Mesendoderm (in vitro differentiated cells): ENCODE results near the gene KLK12.

Source experiments
- DNase-seq: peaks from one replicate; pipeline ENCODE4 v3.0.0; 2013
- H2AK5ac ChIP-seq: 2 replicates; pipeline ENCODE4 v1.6.1; 2013; ENCODE audit warnings: low read length, inconsistent platforms
- H2BK120ac ChIP-seq: 2 replicates; pipeline ENCODE4 v1.6.1; 2013; ENCODE audit warnings: low read depth, mild to moderate bottlenecking, low read length, moderate library complexity, mixed read lengths
- H2BK15ac ChIP-seq: replicated peaks from 2 replicates; pipeline ENCODE4 v1.6.1; 2013; ENCODE audit warnings: low read depth, mild to moderate bottlenecking, moderate library complexity
- H2BK5ac ChIP-seq: 2 replicates; pipeline ENCODE4 v1.6.1; 2013; ENCODE audit warnings: low read length, inconsistent platforms
- H3K18ac ChIP-seq: 2 replicates; pipeline ENCODE4 v1.6.1; 2013; ENCODE audit warnings: mild to moderate bottlenecking, low read length, mixed read lengths
- H3K23ac ChIP-seq: one replicate; pipeline ENCODE4 v1.6.1; 2013; ENCODE audit warnings: low read length
- H3K27ac ChIP-seq: 2 replicates; pipeline ENCODE4 v1.5.1; 2013; ENCODE audit warnings: low read depth, mild to moderate bottlenecking, inconsistent platforms, low read length, moderate library complexity
- H3K27me3 ChIP-seq: 2 replicates; pipeline ENCODE4 v1.6.1; 2013; ENCODE audit warnings: low read length, control low read depth, mild to moderate bottlenecking, inconsistent platforms; ENCODE audit not compliant: insufficient read depth, poor library complexity
- H3K36me3 ChIP-seq: 2 replicates; pipeline ENCODE4 v1.6.1; 2013; ENCODE audit warnings: low read length, inconsistent platforms; ENCODE audit not compliant: control insufficient read depth, insufficient read depth
- H3K4ac ChIP-seq: one replicate; pipeline ENCODE4 v1.6.1; 2013; ENCODE audit warnings: low read depth, mild to moderate bottlenecking, low read length, moderate library complexity
- H3K4me1 ChIP-seq: 2 replicates; pipeline ENCODE4 v1.6.1; 2013; ENCODE audit warnings: low read depth, low read length, inconsistent platforms; ENCODE audit not compliant: control insufficient read depth
- H3K4me2 ChIP-seq: 2 replicates; pipeline ENCODE4 v1.6.1; 2013; ENCODE audit warnings: low read length
- H3K4me3 ChIP-seq: 2 replicates; pipeline ENCODE4 v1.5.1; 2013; ENCODE audit warnings: mild to moderate bottlenecking, low read length
- H3K56ac ChIP-seq: one replicate; pipeline ENCODE4 v1.6.1; 2013; ENCODE audit warnings: low read length
- H3K79me1 ChIP-seq: 2 replicates; pipeline ENCODE4 v1.6.1; 2013; ENCODE audit warnings: low read length, inconsistent platforms
- H3K79me2 ChIP-seq: 2 replicates; pipeline ENCODE4 v1.6.1; 2013; ENCODE audit warnings: mild to moderate bottlenecking, low read length; ENCODE audit not compliant: control insufficient read depth, insufficient read depth
- H3K9ac ChIP-seq: 2 replicates; pipeline ENCODE4 v1.6.1; 2013; ENCODE audit warnings: low read length, inconsistent platforms
- H4K5ac ChIP-seq: one replicate; pipeline ENCODE4 v1.6.1; 2013; ENCODE audit warnings: low read length
- H4K8ac ChIP-seq: one replicate; pipeline ENCODE4 v1.6.1; 2013; ENCODE audit warnings: low read depth, mild to moderate bottlenecking, control low read depth, low read length, moderate library complexity
- WGBS: extraction: QIAGEN DNeasy Blood & Tissue Kit; methylation state at CpG from one replicate; pipeline ENCODE4 v1.1.7; 2013; ENCODE audit warnings: low lambda C conversion rate, missing lambda C conversion rate; ENCODE audit not compliant: insufficient coverage; ENCODE audit errors: extremely low coverage; 5-methylcytosine and 5-hydroxymethylcytosine counted together

KLK12 gene

GRCh38 chr19:51043497-51043896 lies 8.7 kb upstream of the KLK12 start:
- H3K79me1 ChIP-seq, result no peaks in the 10 kb centered on the region
- H2BK5ac ChIP-seq, result no peak overlapping the region
- H3K27ac ChIP-seq, result no peak overlapping the region
- no peaks in the 10 kb centered on the region for H3K79me2 ChIP-seq
- H2BK15ac ChIP-seq, result no peak overlapping the region
- no peak for DNase-seq
- H3K56ac ChIP-seq, result no peak overlapping the region
- no peaks in the 10 kb centered on the region for H3K27me3 ChIP-seq
- H3K4me3 ChIP-seq, result no peak overlapping the region
- no peak overlapping the region for H2BK120ac ChIP-seq
- H3K36me3 ChIP-seq, result no peaks in the 10 kb centered on the region
- no peak overlapping the region for H3K4me2 ChIP-seq
- no peak overlapping the region for H3K9ac ChIP-seq
- H3K18ac ChIP-seq, result no peak overlapping the region
- WGBS, result no CpG with 5 or more reads among the region's 9 CpGs
- no peak overlapping the region for H4K5ac ChIP-seq
- no peaks in the 10 kb centered on the region for H3K4me1 ChIP-seq
- no peak overlapping the region for H3K4ac ChIP-seq
- no peak overlapping the region for H3K23ac ChIP-seq
- H2AK5ac ChIP-seq, result no peak overlapping the region
- no peak overlapping the region for H4K8ac ChIP-seq

- H3K4me1 ChIP-seq, result no peaks in the 10 kb centered on the region
- WGBS, result no CpG with 5 or more reads among the region's 6 CpGs
- H3K79me2 ChIP-seq, result no peaks in the 10 kb centered on the region
These were observed 5.3 kb upstream of the KLK12 start for GRCh38 chr19:51040151-51040550.

GRCh38 chr19:51036519-51036918 lies 1.7 kb upstream of the KLK12 start:
- H2AK5ac ChIP-seq, result no peak overlapping the region

More at GRCh38 chr19:51040151-51040550, 5.3 kb upstream of the KLK12 start:
- no peak overlapping the region for H2BK15ac ChIP-seq
- no peak overlapping the region for H3K18ac ChIP-seq
- no peak overlapping the region for H2BK120ac ChIP-seq
- H4K8ac ChIP-seq, result no peak overlapping the region
- H3K4ac ChIP-seq, result no peak overlapping the region
- H3K23ac ChIP-seq, result no peak overlapping the region
- H2AK5ac ChIP-seq, result no peak overlapping the region
- H3K4me2 ChIP-seq, result no peak overlapping the region
- H2BK5ac ChIP-seq, result no peak overlapping the region
- DNase-seq, result no peak
- H3K56ac ChIP-seq, result no peak overlapping the region
- no peak overlapping the region for H3K9ac ChIP-seq
- H3K4me3 ChIP-seq, result no peak overlapping the region
- H4K5ac ChIP-seq, result no peak overlapping the region
- H3K79me1 ChIP-seq, result no peaks in the 10 kb centered on the region
- H3K27ac ChIP-seq, result no peak overlapping the region
- no peaks in the 10 kb centered on the region for H3K27me3 ChIP-seq
- H3K36me3 ChIP-seq, result no peaks in the 10 kb centered on the region

GRCh38 chr19:51031880-51032225 lies 2.9 kb downstream of the KLK12 start:
- Histone ChIP-seq H3K56ac (no peak overlapping the region), H3K79me1 (no peaks in the 10 kb centered on the region), H3K4me1 (no peaks in the 10 kb centered on the region), H3K27me3 (no peaks in the 10 kb centered on the region), H2BK120ac (no peak overlapping the region), H4K8ac (no peak overlapping the region), H3K9ac (no peak overlapping the region), H3K23ac (no peak overlapping the region), H3K36me3 (no peaks in the 10 kb centered on the region), H3K79me2 (no peaks in the 10 kb centered on the region), H3K18ac (no peak overlapping the region), H4K5ac (no peak overlapping the region), H3K4me2 (no peak overlapping the region), H2AK5ac (no peak overlapping the region), H3K27ac (no peak overlapping the region), H3K4me3 (no peak overlapping the region), H2BK15ac (no peak overlapping the region), H2BK5ac (no peak overlapping the region), H3K4ac (no peak overlapping the region)
- WGBS, result no CpG with 5 or more reads among the region's 28 CpGs
- DNase-seq, result no peak

More at GRCh38 chr19:51036519-51036918, 1.7 kb upstream of the KLK12 start:
- no peaks in the 10 kb centered on the region for H3K27me3 ChIP-seq
- WGBS, result no CpG with 5 or more reads among the region's 9 CpGs
- H2BK15ac ChIP-seq, result no peak overlapping the region
- H3K4ac ChIP-seq, result no peak overlapping the region
- H3K9ac ChIP-seq, result no peak overlapping the region
- H3K18ac ChIP-seq, result no peak overlapping the region
- H3K79me2 ChIP-seq, result no peaks in the 10 kb centered on the region
- H4K5ac ChIP-seq, result no peak overlapping the region
- no peak overlapping the region for H2BK120ac ChIP-seq
- H3K79me1 ChIP-seq, result no peaks in the 10 kb centered on the region
- H3K4me2 ChIP-seq, result no peak overlapping the region
- no peaks in the 10 kb centered on the region for H3K4me1 ChIP-seq
- no peak overlapping the region for H3K56ac ChIP-seq
- no peak overlapping the region for H3K27ac ChIP-seq
- H3K4me3 ChIP-seq, result no peak overlapping the region
- peak; percentile 36 for DNase-seq
- no peaks in the 10 kb centered on the region for H3K36me3 ChIP-seq
- H3K23ac ChIP-seq, result no peak overlapping the region
- no peak overlapping the region for H4K8ac ChIP-seq
- no peak overlapping the region for H2BK5ac ChIP-seq

GRCh38 chr19:51031220-51031879 lies 3.5 kb downstream of the KLK12 start:
- H3K23ac ChIP-seq, result no peak overlapping the region
- DNase-seq, result no peak
- no peaks in the 10 kb centered on the region for H3K4me1 ChIP-seq
- H3K56ac ChIP-seq, result no peak overlapping the region
- H3K27ac ChIP-seq, result no peak overlapping the region
- no peak overlapping the region for H4K8ac ChIP-seq
- H2AK5ac ChIP-seq, result no peak overlapping the region
- H2BK15ac ChIP-seq, result no peak overlapping the region
- H3K4ac ChIP-seq, result no peak overlapping the region
- no peak overlapping the region for H3K4me3 ChIP-seq
- no peak overlapping the region for H2BK5ac ChIP-seq
- no peak overlapping the region for H2BK120ac ChIP-seq
- H3K79me2 ChIP-seq, result no peaks in the 10 kb centered on the region
- H3K9ac ChIP-seq, result no peak overlapping the region
- no peaks in the 10 kb centered on the region for H3K27me3 ChIP-seq
- H3K79me1 ChIP-seq, result no peaks in the 10 kb centered on the region
- H3K4me2 ChIP-seq, result no peak overlapping the region
- no peaks in the 10 kb centered on the region for H3K36me3 ChIP-seq
- H4K5ac ChIP-seq, result no peak overlapping the region
- no CpG with 5 or more reads among the region's 7 CpGs for WGBS
- H3K18ac ChIP-seq, result no peak overlapping the region

GRCh38 chr19:51030631-51031030 lies 4.2 kb downstream of the KLK12 start:
- Histone ChIP-seq H3K23ac (no peak overlapping the region), H3K4me2 (no peak overlapping the region), H3K36me3 (no peaks in the 10 kb centered on the region), H3K79me2 (no peaks in the 10 kb centered on the region), H3K79me1 (no peaks in the 10 kb centered on the region), H3K27ac (no peak overlapping the region), H3K4me1 (no peaks in the 10 kb centered on the region), H4K8ac (no peak overlapping the region), H3K9ac (no peak overlapping the region), H4K5ac (no peak overlapping the region), H3K18ac (no peak overlapping the region), H2BK5ac (no peak overlapping the region), H3K4ac (no peak overlapping the region), H2AK5ac (no peak overlapping the region), H3K27me3 (no peaks in the 10 kb centered on the region), H2BK120ac (no peak overlapping the region), H2BK15ac (no peak overlapping the region), H3K56ac (no peak overlapping the region), H3K4me3 (no peak overlapping the region)
- DNase-seq, result no peak
- no CpG with 5 or more reads among the region's 13 CpGs for WGBS
